Fibroblast of villous mesenchyme (primary cell): ENCODE measurements around the gene CSNK2B. TPM values are rescaled to one million over a fixed set of nuclear protein-coding genes. Genes with fewer than 3 reads are reported as not detected.
A peak's percentile ranks its signal among the peaks of the same experiment; 100 is the strongest.

Source experiments
- DNase-seq: peaks from one replicate; pipeline ENCODE4 v3.0.0-alpha.2; 2010; ENCODE audit warnings: low read depth
- H3K4me3 ChIP-seq: 2 replicates; pipeline ENCODE4 v1.5.1; 2011; ENCODE audit warnings: low read depth, mild to moderate bottlenecking, low read length
- total RNA-seq: library from RNA; depleted of rRNA; stranded (reverse); fragments of >200 nt; gene quantifications from 2 replicates; pipeline ENCODE4 v1.2.3, GENCODE V29; 2012
- TF ChIP-seq, protein P1 (sequence below): IDR thresholded peaks from 2 replicates; pipeline ENCODE4 v1.5.1; 2012; ENCODE audit warnings: low read depth, mild to moderate bottlenecking, low read length; ENCODE audit not compliant: insufficient read depth

CSNK2B gene
- total RNA-seq, 1 donor = 136 TPM

DNA sequence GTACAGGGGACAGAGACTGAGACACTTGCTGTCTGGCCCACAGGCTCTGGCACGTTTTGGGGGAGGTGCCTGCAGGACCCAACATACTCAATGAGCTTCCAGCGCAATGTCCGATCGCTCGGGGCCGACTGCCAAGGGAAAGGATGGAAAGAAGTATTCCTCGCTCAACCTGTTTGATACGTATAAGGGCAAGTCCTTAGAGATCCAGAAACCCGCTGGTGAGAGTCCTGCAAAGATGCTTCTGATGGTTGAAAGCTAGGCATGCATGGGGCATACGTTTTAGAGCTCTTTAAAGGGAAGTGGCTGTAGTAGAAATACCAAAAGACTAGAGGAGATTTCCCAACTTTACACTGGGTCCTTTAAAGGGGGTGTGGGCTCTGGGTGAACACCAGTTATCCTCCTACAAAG, 43.2 kb upstream of the CSNK2B start:
- TF ChIP-seq, protein P1, sequence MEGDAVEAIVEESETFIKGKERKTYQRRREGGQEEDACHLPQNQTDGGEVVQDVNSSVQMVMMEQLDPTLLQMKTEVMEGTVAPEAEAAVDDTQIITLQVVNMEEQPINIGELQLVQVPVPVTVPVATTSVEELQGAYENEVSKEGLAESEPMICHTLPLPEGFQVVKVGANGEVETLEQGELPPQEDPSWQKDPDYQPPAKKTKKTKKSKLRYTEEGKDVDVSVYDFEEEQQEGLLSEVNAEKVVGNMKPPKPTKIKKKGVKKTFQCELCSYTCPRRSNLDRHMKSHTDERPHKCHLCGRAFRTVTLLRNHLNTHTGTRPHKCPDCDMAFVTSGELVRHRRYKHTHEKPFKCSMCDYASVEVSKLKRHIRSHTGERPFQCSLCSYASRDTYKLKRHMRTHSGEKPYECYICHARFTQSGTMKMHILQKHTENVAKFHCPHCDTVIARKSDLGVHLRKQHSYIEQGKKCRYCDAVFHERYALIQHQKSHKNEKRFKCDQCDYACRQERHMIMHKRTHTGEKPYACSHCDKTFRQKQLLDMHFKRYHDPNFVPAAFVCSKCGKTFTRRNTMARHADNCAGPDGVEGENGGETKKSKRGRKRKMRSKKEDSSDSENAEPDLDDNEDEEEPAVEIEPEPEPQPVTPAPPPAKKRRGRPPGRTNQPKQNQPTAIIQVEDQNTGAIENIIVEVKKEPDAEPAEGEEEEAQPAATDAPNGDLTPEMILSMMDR = no peak
- H3K4me3 ChIP-seq = peak overlapping the region; percentile 77
- no peak for DNase-seq

DNA sequence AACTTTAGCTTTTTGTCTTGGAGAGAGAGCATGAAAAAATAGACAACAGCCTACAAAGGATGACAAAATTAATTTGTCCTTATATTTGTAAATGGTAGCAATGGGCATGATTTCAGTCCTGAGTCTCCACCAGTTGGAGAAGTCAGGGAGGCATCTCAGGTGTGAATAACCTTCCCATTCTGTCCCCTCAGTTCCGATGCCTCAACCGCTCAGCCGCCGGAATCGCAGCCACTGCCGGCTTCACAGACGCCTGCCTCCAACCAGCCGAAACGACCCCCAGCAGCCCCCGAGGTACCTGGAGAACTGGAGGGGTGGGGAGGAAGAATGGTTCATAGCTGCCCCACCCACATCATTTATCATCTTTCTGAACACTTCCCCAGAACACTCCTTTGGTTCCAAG, 41.8 kb upstream of the CSNK2B start:
- H3K4me3 ChIP-seq = no peak overlapping the region
- DNase-seq = no peak
- TF ChIP-seq, protein P1 = no peak

DNA sequence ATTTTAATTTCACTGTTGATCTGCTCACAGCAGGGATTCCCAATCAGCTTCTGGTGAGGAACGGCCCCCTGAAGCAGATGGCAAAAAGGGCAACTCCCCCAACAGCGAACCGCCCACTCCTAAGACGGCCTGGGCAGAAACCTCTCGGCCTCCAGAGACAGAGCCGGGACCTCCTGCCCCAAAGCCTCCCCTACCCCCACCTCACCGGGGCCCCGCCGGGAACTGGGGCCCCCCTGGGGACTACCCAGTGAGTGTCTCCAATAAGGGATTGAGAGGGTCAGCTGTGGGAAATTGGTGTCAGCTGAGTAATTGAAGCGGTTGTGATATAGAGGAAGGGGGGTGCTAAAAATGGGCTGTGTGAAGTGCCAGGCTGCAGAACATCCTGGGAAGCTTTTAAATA, 38.9 kb upstream of the CSNK2B start:
- H3K4me3 ChIP-seq = no peak overlapping the region
- TF ChIP-seq, protein P1 = no peak
- no peak for DNase-seq

DNA sequence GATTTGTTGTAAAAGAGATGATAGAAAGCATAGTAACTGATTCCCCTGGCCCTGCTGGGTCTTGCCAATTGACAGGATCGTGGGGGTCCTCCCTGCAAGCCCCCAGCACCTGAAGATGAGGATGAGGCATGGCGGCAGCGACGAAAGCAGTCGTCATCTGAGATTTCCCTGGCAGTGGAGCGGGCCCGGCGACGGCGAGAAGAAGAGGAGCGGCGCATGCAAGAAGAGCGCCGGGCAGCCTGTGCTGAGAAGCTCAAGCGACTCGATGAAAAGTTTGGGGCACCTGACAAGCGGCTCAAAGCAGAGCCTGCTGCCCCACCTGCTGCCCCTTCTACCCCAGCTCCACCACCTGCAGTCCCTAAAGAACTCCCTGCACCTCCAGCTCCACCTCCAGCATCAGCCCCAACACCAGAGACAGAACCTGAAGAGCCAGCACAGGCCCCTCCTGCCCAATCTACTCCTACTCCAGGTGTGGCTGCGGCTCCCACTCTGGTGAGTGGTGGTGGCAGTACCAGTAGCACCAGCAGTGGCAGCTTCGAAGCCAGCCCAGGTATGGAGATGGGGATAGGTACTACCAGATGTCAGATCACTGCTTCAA, 38.1 kb upstream of the CSNK2B start:
- DNase-seq = no peak
- H3K4me3 ChIP-seq = no peak overlapping the region
- TF ChIP-seq, protein P1 = no peak

DNA sequence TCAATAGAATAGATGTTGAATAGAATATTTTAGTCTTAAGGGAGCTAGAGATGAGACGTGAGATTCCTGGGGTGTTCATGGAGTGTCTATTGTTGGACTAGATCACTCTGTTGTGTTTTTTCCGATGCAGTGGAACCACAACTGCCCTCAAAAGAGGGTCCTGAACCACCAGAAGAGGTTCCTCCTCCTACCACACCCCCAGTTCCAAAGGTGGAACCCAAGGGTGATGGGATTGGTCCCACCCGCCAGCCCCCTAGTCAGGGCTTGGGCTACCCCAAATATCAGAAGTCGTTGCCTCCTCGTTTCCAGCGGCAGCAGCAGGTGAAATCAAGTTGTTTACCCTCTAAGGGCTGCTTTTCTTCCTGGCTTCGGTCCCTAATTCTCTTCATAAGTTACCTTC, 36.9 kb upstream of the CSNK2B start:
- H3K4me3 ChIP-seq = no peak overlapping the region
- no peak for DNase-seq

DNA sequence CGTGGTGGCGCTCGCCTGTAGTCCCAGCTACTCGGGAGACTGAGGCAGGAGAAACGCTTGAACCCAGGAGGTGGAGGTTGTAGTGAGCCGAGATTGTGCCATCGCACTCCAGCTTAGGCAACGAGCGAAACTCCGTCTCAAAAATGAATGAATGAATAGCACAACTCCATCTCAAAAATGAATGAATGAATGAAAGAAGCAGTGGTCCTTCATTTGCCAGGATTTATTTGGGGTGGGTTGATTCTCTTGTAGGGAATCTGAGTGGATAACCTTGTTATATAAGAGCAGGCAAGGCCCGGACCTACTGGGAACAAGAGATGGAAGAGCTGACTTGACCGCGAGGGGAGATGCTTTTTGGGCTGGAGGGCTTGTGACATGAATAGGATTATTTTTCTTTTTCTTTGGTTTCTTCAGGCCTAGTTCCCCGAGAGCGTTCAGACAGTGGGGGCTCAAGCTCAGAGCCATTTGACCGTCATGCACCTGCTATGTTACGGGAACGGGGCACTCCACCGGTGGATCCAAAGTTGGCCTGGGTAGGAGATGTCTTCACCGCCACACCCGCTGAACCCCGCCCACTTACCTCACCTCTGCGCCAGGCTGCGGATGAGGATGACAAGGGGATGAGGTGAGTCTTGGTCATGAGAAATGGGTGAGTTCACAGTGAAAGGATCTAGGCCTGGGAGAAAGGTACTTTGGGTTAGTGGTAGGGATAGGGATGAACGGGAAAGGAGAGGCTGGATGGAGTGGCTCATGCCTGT, 35.5 kb upstream of the CSNK2B start:
- TF ChIP-seq, protein P1 = no peak
- no peak overlapping the region for H3K4me3 ChIP-seq
- DNase-seq = no peak

More for the DNA sequence above, 36.9 kb upstream of the CSNK2B start:
- TF ChIP-seq, protein P1 = no peak

DNA sequence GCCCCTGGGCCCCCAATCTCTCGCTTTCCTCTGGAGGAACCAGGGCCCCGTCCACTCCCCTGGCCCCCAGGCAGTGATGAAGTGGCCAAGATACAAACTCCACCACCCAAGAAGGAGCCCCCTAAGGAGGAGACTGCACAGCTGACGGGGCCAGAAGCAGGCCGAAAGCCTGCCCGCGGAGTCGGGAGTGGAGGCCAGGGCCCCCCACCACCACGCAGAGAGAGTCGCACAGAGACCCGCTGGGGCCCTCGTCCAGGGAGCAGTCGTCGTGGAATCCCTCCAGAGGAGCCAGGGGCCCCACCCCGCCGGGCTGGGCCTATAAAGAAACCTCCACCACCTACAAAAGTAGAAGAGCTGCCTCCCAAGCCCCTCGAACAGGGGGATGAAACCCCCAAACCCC, 34.7 kb upstream of the CSNK2B start:
- no peak for DNase-seq
- no peak overlapping the region for H3K4me3 ChIP-seq
- TF ChIP-seq, protein P1 = no peak
